GM21786 (cell line): Measurements from ENCODE around the gene STX4.
"Not testable (repeated sequence)": the region's sequence is repeated elsewhere in the genome, so short reads cannot be mapped to it uniquely, and the experiment has no call there.

Experiments
- ATAC-seq: cut with Tn5 transposase; IDR thresholded peaks from one replicate; pipeline ENCODE4 v1.9.1; 2021; ENCODE audit not compliant: unreplicated experiment

Gene STX4

DNA sequence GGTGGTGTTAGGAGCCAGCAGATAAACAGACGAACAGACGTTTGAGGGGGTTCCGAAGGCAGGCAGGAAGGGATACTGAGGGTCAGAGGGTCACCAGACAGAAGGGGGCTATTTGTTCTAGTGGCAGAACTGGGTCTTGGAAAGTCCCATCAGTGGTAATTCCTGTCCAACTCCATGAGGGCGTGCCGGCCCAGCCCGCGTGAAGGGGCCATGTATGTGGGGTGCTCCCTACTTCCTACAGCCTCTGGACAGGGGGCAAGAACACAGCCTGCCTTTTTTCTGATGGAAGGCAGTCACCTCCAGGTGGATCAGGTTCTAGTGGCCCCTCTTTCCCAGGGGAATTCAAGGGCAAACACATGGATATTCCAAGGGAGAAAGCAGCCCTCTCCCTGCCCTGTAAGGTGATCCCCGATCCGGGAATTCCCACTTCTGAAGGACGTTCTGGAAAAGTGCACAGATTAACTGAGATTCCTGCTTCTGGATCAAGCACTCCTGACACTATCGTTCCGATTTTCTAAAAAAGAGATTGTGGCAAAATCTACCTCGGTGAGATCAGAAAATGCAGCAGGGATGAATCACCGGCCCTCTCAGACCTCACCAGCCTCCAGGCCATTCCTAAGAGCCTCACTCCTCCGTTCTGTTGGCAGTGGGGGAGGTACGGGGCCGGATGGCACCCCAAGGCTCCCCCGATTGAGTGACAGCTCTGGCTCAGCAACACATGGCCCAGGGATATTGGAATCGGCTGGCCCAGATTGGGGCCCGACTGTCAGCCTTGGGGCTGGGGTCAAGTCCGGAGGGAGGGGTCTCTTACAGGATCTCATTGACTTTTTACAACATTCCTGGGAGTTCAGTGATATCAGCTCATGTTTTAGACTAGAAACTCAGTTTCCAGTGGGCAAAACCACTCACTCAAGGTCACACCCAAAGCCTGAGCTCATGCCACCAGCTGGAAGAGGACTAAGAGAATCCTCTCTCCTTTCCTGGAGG lies 35.3 kb upstream of the STX4 start:
- no peak for ATAC-seq

DNA sequence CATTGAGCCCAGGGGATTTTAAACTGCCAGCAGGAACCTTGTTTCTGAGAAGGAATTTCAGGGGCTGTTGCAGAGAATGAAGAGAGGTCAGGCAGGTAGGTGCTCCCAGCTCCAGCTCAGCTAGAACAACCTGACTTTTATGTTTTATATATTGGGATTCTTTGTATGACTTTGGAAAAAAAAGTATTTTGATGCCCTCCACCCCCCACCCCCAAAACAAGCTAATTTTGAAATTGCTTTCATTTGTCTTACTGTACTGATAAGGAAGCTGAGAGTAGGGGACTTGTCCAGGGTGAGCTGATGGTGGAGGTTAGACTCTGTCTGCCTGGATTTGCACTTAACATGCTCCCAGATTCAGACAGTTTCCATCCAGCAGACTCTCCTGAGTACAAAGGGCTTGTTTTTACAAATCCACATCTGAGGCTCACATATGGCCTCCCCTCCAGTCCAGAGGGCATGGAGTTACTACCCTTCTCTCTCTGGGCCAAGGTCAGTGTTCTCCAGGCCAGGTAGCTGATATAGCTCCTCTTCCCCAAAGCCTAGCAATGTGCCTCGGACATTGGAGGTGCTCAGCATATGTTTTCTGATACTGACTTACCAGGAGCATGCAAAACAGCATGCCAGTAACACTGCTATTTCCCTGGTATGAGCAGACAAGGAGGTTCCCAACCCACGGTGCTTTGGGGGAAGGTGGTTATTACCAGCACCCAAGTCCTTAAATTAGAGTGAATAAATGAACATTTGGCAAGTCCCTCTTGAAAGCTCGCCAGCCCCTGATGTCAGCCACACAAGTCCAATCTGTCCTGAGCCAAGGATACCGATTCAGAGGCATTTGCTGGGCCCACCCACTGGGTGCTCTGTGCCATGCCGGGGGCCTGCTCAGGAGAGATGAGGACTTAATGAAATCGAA lies 34.3 kb upstream of the STX4 start:
- ATAC-seq = no peak

DNA sequence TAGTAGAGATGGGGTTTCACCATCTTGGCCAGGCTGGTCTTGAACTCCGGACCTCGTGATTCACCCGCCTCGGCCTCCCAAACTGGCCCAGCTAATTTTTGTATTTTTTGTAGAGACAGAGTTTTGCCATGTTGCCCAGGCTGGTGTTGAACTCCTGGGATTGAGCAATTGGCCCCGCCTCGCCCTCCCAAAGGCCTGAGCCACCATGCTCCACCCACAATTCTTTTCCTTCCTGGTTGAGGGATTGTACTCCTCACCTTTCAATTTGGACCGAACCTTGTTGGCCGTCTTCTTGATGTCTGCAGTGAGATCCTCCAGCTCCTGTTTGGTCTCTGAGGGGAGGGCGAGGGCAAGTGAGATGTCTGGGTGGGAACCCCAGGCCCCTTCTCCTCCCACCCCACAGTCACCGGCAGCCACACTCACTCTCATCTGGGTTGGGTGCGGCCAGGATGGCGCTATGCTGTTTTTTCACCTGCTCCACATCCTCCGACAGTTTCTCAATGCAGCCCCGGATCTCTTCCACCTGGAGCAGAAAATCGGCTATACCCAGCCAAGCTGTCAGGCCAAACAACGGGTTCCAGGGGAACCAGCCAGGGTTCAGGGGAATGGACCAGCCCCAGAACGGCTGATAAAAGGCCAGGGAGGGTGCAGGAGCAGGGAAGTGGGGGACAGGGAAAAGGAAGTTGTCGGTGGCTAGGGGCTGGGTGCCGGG lies 32.5 kb upstream of the STX4 start:
- no peak for ATAC-seq

DNA sequence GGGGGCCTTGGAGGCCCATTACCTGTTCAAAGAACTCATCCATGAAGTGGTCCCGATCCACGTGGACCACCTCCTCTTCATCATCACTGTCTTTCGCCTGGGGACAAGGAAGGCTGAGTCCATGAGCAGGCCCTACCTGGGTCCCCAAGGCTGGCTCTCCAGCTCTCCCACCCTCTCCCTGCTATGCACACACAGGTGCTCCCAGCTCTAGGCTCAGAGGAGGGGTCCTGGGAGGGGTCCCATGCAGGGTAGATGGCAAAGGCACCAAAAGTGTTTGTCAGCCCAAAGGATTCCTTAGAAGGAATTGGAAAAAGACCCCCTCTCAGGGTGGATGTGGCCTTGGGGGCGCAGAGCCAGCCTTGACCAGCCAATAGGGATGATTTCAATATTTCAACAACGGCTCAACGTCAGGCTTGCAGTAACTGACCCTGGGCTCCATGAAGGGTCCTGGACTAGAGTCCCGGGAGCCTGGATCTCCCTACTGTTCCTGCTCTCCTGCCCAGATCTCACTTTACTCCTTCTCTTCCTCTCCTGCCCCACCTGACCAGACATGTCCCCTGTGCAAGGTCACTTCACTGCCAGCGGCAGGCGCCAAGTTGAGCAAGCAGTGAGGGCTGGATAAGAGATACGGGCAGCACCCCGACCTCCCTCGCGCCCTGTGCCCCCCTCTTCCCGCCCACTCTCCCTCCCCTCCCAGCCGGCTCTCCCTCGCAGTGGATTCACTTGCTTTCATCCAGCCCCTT lies 31.7 kb upstream of the STX4 start:
- ATAC-seq = no peak

DNA sequence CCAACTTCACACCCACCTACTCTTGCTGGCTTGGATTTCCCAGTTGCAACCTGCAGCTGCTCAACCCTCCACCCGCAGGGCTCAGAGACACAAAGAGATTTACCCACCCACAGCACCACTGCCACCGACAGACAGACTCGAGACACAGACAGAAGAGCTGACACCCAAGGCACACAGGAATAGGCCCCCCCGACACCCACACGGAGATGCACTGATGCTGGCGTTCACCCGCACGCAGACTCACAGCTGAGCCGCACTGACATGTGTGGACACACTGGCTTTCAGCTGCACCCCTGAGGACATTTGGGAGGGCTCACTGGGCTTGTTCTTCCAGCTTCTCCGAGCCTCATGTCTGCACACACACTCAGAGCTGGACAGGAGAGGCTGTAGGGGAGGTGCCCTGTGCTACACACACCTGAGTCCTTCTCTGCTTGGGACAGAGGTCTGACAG lies 31.1 kb upstream of the STX4 start:
- no peak for ATAC-seq

DNA sequence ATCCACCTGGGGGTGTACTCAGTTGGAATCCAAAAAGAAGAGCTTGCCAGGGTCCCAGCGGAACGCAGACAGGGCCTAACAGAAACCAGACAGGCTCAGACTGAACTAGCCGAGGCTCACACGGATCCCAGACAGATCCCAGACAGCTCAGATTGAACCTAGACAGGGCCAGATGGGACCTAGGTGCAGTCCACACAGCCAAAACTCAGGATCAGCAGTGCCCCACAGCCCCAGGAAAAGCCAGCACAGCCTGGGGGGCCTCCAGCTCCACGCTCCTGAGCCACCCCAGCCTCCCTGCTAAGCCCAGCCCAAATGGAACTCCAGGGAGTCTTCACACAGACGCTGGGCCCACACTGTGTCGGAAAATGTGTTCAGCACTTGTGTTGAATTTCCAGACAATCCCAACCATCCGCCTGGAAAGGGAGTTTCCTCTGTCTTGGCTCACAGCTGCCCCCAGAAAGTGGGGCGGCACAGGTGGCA lies 30.5 kb upstream of the STX4 start:
- ATAC-seq = no peak

DNA sequence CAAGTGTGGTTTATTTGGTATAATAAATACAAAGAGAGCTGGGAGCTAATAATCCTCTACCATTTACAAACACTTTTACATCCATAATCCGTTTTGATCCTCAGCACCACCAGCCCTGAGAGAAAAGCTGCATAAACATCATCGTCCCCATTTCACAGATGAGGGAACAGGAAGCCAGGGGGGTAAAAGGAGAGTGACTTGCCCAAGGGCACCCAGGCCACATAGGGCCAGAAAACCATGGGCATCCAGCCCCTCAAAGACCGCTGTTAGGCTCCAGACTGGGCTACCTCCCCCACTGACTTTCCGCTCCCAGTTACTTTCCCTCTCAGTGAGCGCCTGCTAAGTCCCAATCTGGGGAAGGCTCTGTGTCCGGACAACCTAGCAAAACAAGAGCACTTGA lies 29.6 kb upstream of the STX4 start:
- ATAC-seq = no peak

DNA sequence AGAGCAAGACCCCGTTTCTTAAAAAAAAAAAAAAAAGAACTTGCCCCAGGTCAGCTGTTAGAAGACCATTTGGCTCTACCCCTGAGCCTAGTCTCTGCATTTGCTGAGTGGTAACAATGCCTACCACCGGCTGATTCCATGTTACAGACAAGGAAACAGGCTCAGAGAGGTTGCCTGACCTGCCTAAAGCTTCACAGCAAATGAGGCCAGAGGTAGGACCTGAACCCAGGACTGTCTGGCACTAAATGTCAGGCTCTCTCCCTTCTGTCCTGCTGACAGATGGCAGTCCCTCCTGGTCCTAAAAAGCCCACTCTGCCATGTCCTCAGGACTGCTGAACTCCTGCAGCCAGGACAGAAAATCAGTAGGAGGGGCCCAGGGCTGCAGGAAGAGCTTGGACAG lies 28.7 kb upstream of the STX4 start:
- no peak for ATAC-seq

DNA sequence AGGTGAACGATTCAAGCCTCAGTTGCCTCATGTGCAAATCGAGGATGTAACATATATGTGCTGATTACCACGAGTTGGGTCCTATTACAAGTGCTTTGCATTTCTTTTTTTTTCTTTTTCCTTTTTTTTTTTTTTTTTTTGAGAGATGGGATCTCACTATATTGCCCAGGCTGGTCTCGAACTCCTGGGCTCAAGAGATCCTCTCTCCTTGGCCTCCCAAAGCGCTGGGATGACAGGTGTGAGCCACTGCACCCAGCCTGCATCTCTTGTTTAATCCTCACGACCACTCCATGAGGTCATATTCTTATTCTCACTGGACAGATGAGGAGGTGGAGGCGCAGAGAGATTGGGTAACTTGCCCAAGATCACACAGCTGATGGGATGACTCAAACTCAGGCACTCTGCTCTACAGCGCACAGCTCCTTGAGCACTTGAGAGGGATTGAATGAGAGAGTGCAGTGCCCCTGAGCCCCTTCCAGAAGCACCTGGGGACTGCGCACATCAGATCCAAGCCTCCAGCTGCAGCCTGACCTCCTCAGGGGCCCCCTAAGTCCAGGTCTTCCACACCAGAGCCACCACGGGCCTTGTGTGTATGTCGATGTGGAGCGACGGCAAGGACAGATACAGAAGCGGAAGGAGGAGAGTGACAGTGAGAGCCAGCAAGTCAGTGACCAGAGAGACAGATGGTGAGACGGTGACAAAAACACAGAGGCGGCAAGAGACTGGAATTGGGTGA lies 27.8 kb upstream of the STX4 start:
- ATAC-seq = no peak

DNA sequence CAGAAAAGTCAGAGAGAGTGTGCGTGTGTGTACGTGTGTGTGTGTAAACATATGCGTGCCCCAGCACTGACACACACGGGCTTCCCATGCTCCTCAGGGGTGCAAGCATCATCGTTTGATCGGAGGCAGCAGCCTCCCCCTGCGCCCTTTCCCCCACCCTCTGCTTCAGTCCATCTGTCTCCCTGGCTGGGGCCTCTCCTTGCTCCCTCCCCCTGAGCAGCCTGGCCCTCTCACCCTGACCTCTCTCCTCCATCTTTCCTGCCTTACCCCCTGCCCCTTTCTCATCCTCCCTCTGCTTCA lies 27.3 kb upstream of the STX4 start:
- ATAC-seq = no peak

DNA sequence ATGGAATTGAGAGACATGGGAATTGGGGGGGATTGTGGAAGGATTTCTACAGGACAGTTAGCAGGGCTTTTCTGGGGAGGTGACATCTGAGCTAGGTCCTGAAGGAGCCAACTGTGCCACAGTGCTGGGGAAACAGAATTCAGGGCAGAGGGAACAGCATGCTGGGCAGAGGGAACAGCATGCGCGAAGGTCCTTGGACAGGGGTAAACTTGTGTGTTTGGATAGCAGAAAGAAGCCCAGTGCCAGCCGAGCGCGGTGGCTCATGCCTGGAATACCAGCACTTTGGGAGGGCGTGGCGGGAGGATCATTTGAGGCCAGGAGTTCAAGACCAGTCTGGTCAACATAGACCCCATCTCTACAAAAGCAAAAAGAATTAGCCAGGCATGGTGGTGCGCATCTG lies 26.8 kb upstream of the STX4 start:
- ATAC-seq = no peak

DNA sequence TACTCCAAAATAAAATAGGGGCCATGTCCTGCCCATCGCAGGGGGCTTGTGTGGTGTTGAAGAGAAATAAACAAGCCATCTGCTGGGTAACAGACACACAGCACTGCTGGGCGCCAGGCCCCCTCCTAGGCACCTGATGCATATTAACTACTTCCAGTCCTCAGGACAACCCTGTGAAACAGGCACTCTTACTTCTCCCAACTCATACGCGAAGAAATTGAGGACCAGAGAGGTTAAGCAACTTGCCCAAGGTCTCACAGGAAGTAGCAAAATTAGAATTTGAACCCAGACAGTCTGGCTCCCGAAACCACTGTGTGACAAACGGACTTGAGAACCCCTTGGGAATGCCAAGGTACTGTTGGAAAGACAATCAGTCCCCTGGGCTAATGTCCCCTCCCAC lies 25.7 kb upstream of the STX4 start:
- no peak for ATAC-seq

DNA sequence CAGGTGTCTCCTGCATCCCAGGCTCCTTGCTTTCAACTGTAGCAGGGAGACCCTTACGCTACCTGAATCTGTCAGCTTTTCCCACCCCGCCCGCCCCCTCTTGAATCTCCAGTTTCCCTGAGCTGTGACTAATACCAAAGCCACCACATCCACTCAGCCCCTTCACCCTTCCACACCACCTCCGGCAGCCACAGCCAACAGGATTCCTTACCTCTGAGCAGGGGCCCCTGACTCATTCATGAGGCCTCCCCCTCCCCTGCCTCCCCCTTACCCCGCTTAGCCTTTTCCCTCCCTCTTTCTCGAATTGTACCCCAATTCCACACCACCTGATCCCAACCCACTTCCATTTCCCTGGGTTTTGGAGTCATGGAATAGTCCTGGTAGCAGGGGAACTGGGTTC lies 25.2 kb upstream of the STX4 start:
- no peak for ATAC-seq

DNA sequence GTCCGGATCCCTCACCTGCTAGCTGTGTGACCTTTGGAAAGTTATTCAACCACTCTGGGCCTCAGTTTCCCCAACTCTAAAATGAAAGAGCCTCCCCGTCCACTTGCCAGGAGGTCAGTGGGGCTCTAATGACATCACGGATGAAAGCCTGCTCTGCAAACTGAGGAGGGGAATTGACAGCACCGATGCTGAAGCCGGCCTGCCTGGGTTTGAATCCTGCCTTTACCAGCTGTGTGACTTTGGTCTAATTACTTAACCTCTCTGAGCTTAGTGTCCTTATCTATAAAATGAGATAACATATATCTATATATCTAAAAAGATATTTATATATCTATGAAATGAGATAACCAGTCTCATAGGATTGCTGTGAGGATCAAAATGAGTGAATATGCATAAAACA lies 24.8 kb upstream of the STX4 start:
- ATAC-seq = no peak

DNA sequence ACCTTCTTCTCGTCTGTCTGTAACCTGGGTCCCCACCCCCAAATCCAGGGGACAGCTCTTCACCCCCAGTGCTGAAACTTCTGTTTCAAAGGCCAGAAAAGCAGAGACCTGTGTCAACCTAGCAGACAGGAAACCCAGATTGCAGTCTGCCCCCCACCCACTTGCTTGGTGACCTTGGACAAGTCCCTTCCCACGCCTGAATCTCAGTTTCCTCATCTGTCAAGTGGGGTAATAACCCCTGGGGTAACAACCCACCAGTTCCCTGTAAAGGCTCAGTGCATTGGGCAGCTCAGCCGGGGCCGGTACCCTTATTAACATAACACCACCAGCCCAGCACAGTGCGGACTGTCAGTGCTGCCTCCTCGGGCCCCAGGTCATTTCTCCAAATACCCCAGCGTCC lies 24.2 kb upstream of the STX4 start:
- ATAC-seq = no peak

DNA sequence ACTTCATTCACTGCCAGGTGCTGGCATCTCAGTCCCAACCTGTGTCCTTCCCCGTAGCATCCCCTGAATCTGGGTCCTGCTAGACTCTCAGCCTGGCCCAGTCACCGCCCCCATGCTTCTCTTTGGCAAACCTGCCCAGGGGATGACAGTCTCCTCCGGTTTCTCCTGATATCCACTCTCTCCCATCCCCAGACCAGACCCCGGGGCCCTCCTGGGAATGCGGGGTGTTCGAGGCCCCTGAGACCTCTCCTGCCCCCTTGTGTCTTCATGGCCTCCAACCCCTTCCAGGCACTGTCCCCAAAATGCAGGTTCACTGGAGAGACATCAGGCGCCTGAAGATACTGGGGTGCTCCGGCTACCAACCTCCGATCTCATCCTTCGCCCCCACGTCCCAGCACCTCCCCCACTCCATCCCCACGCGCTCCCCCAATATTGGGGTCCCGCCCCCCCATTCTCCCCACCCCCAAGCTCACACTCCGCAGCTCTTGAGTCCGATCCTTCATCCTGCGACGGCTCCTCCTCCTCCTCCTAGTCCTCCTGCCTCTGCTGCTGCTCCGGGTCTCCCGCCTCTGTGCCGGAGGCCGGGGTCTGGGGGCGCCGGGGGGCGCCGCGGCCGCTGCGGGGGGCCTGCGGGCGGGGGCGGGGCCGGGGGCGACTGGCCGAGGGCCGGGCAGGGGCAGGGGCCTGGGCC lies 23.3 kb upstream of the STX4 start:
- ATAC-seq = no peak

DNA sequence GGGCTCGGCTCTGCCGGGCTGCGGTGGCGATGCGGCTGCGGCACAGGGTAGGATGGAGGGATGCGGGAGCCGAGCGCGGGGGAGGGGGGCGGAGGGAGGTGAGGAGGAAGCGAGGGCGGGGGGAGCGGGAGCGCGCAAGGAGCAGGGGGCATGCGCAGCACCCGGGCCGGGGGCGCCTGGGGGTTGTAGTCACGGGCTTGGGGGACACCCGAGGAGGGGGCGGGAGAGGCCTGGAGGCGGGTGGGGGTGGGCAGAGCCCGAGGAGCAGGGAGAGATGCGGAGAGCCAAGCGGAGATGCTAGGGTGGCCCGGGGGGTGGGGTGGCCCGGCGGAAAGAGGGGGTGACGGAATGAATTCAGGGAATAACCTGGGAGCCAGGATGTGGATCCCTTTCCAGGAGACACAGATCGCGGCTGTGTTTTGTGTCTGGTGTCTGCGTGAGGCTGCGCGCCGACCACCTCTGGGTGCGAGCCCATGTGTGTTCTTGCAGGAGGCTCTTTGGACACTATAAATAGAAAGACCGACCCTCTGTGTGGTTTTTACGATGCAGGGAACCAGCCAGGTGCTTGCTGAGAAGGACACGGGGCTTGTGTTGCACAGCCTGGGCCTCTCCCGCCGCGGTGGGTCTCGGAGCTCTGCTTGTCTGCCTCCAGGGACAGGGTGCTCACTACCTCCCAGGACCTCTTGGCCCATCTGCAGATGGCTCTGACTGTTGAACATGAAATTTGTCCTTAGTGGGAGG lies 22.6 kb upstream of the STX4 start, which contains the start of gene STX1B:
Gene STX1B (minus strand): TSS at position 54 of the 741 bp plus-strand sequence. CDS start 242 bp downstream, outside the sequence.
- no peak for ATAC-seq

DNA sequence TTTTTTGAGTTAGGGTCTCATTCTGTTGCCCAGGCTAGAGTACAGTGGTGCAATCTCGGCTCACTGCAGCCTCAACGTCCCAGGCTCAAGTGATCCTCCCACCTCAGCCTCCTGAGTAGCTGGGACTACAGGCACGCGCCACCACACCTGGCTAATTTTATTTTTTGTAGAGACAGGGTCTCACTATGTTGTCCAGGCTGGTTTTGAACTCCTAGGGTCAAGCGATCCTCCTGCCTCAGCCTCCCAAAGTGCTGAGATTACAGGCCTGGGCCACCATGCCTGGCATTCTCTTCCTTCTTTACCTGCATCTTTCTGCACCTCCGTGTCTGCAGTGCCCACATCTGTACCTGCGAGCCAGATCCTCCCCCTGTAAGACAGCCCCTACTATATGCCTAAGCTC lies 21.5 kb upstream of the STX4 start:
- ATAC-seq = not testable (repeated sequence)
